HEK293T (cell line): ENCODE data around the gene PIGU.

Experiments used
- ARNT ChIP-seq: fragments of 450-650 bp; IDR thresholded peaks from 2 replicates; pipeline ENCODE4 v1.6.1; 2017; ENCODE audit warnings: mild to moderate bottlenecking
- BHLHE40 ChIP-seq: fragments of 450-650 bp; IDR thresholded peaks from 2 replicates; pipeline ENCODE4 v1.6.1; 2016; ENCODE audit warnings: mild to moderate bottlenecking, moderate library complexity, borderline replicate concordance
- CTBP1 ChIP-seq: fragments of 450-650 bp; IDR thresholded peaks from 2 replicates; pipeline ENCODE4 v1.6.1; 2016; ENCODE audit warnings: borderline replicate concordance
- FOXK2 ChIP-seq: fragments of 450-650 bp; IDR thresholded peaks from 2 replicates; pipeline ENCODE4 v1.6.1; 2016; ENCODE audit warnings: mild to moderate bottlenecking
- FOXM1 ChIP-seq: fragments of 450-650 bp; IDR thresholded peaks from 2 replicates; pipeline ENCODE4 v1.6.1; 2017; ENCODE audit warnings: mild to moderate bottlenecking, borderline replicate concordance
- HDGF ChIP-seq: fragments of 450-650 bp; IDR thresholded peaks from 2 replicates; pipeline ENCODE4 v1.6.1; 2017; ENCODE audit warnings: antibody characterized with exemption, borderline replicate concordance
- L3MBTL2 ChIP-seq: fragments of 450-650 bp; conservative IDR thresholded peaks from 2 replicates; pipeline ENCODE4 v1.6.1; 2016; ENCODE audit warnings: mild to moderate bottlenecking
- NFRKB ChIP-seq: fragments of 450-650 bp; IDR thresholded peaks from 2 replicates; pipeline ENCODE4 v1.6.1; 2016; ENCODE audit warnings: mild to moderate bottlenecking, moderate library complexity
- SP1 ChIP-seq: fragments of 450-650 bp; IDR thresholded peaks from 2 replicates; pipeline ENCODE4 v1.6.1; 2017
- SUZ12 ChIP-seq: fragments of 450-650 bp; IDR thresholded peaks from 2 replicates; pipeline ENCODE4 v1.6.1; 2016; ENCODE audit warnings: mild to moderate bottlenecking
- TARDBP ChIP-seq: fragments of 450-650 bp; IDR thresholded peaks from 2 replicates; pipeline ENCODE4 v1.6.1; 2016
- ZNF384 ChIP-seq: fragments of 450-650 bp; IDR thresholded peaks from 2 replicates; pipeline ENCODE4 v1.6.1; 2016

DNA sequence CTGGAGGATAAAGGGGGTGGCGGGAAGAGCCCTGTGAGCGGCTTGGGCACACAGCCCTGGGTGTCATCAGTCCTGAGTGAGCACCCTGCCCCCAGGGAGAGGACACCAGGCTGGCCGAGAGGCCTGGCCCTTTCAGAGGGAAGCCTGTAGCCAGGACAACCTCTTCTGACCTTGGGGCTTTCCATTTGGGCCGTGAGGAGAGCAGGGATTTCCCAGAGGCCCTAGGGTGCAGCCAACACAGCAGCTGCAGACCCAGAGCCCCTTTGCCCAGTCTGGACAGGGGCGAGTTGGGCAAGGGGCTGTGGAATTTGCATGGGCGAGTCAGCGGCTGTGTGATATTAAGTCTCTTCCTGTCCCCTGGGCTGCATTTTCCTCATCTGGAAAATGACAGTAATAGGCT, 112.1 kb downstream of the PIGU start:
- TF ChIP-seq SUZ12 (no peak), CTBP1 (no peak), FOXK2 (no peak), ZNF384 (no peak), SP1 (no peak), HDGF (no peak), BHLHE40 (no peak), NFRKB (no peak), ARNT (no peak), FOXM1 (no peak), TARDBP (no peak), L3MBTL2 (no peak)
